HG03432 (cell line): ENCODE results near the gene PYDC1.
A peak's percentile ranks its signal among the peaks of the same experiment; 100 is the strongest.
"Not testable (repeated sequence)": the region's sequence is repeated elsewhere in the genome, so short reads cannot be mapped to it uniquely, and the experiment has no call there.

ENCODE experiments used
- ATAC-seq: cut with Tn5 transposase; IDR thresholded peaks from one replicate; pipeline ENCODE4 v1.9.1; 2021; ENCODE audit warnings: mild to moderate bottlenecking, moderate library complexity; ENCODE audit not compliant: unreplicated experiment

The PYDC1 gene

DNA sequence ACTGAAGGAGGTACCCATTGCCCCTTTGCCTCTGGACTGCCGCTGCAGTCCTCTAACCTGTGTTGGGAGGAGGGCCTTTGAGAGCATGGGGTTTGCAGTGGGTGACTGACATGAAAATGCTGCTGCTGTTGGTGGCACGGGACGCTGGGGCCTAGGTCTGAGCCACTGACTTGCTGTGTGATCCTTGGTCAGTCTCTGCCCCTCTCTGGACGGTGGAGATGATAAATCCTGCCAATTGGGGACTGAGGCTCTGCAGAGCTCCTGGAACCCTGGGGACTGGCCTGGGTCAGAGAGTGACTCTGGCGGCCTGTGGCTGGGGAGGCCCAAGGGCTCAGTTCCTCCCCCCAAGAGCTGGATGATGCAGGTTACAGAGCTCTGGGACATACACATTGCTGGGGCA lies 6.1 kb upstream of the PYDC1 start:
- ATAC-seq = no peak

DNA sequence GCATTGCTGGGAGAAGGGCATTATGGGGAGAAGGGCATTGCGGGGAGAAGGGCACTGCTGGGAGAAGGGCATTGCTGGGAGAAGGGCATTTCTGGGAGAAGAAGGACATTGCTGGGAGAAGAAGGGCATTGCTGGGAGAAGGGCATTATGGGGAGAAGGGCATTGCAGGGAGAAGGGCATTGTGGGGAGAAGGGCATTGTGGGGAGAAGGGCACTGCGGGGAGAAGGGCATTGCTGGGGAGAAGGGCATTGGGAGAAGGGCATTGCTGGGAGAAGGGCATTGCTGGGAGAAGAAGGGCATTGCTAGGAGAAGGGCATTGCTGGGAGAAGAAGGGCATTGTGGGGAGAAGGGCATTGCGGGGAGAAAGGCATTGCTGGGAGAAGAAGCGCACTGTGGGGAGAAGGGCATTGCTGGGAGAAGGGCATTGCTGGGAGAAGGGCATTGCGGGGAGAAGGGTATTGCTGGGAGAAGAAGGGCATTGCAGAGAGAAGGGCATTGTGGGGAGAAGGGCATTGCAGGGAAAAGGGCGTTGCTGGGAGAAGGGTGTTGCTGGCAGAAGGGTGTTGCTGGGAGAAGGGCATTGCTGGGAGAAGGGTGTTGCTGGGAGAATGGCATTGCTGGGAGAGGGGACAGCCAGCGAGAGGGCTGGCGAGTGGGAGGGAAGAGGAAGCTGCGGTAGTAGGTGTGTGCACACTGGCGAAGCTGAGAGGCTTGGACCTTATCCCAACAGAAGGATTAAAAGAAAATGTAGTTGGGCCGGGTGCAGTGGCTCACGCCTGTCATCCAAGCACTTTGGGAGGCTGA lies 4.6 kb upstream of the PYDC1 start:
- ATAC-seq = no peak

DNA sequence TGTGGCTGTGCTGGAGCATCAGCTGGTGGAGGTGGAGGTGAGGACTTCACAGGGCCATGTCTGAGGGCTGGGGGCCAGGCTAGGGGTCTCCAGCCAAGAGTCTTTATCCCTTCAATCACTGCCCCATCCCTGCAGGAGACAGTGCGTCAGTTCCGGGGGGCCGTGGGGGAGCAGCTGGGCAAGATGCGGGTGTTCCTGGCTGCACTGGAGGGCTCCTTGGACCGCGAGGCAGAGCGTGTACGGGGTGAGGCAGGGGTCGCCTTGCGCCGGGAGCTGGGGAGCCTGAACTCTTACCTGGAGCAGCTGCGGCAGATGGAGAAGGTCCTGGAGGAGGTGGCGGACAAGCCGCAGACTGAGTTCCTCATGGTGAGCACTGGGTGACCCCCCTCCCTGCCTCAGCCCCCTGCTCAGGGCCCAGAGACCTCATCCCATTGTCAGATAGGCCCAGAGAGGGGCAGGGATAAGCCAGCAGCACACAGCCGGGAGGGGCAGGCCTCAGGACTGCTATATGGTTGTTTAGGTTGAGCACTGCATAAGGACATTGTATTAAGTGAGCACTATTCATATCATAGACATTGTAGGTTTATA lies 2.3 kb upstream of the PYDC1 start:
- ATAC-seq = no peak

DNA sequence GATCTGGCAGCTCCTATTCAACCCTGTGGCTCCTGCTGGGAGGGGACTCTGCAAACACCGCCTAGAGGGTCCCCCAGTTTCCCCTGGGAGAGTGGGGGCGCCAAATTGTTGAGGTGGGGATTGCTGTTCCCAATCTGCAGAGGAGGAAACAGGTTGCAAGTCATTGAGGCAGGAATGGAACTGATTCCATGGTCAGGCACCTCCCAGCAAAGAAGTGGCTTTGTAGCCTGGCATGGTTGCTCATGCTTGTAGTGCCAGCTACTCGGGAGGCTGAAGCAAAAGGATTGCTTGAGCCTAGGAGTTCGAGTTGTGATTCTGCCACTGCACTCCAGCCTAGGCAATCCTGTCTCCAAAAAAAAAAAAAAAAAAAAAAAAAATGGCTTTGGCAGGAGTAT lies 198 bp upstream of the PYDC1 start:
- no peak for ATAC-seq

DNA sequence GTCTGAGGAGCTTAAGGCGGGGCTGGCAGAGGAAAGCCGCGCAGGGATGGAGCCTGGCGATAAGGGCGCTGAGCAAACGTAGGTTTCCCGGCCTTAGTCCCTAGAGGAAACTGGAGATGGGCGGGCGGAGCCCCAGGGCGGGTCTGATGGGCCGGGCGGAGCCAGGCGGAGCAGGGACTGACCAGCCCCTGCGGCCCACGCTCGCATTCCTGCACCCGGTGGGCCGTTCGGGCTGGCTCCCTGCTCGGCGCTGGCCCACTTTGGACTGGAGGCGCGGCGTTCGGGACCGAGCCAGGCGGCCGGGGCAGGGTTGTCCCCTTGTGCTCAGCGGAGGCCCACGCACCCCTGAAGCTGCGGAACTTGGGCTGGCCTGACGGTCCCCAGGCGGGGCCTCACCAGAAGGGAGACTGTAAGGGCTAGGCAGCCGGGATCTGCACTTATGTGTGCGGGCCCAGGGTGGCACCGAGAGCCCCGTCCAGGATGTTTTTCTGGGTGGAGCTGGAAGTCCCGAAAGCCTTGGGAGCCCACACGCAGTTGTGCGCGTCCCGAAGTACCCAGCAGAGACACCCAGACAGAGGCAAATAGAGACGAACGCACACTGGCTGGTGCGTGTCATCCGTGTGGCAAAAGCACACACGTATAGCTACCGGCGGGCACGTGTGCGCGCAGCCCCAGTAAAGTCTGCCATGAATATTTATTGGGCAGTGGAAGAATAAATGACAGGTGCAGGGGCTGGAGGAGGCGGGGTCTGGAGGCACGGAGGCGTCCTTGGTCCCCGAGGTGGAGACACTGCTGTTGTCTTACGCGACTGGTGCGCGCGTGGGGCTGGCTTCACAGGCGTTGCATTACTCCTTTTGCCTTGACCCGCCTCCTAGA lies 1.4 kb downstream of the PYDC1 start:
- ATAC-seq = no peak

DNA sequence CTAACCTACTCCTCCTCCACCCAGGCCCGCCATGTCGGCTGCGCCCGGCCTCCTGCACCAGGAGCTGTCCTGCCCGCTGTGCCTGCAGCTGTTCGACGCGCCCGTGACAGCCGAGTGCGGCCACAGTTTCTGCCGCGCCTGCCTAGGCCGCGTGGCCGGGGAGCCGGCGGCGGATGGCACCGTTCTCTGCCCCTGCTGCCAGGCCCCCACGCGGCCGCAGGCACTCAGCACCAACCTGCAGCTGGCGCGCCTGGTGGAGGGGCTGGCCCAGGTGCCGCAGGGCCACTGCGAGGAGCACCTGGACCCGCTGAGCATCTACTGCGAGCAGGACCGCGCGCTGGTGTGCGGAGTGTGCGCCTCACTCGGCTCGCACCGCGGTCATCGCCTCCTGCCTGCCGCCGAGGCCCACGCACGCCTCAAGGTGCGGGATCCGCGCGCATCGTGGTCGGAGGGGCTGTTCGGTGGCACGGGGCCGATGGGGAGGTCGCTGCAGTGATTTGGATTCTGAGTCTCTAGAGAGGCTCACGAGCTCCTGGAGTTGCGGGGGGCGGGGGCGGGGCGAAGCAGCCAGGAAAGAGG lies 2.1 kb downstream of the PYDC1 start:
- no peak for ATAC-seq

DNA sequence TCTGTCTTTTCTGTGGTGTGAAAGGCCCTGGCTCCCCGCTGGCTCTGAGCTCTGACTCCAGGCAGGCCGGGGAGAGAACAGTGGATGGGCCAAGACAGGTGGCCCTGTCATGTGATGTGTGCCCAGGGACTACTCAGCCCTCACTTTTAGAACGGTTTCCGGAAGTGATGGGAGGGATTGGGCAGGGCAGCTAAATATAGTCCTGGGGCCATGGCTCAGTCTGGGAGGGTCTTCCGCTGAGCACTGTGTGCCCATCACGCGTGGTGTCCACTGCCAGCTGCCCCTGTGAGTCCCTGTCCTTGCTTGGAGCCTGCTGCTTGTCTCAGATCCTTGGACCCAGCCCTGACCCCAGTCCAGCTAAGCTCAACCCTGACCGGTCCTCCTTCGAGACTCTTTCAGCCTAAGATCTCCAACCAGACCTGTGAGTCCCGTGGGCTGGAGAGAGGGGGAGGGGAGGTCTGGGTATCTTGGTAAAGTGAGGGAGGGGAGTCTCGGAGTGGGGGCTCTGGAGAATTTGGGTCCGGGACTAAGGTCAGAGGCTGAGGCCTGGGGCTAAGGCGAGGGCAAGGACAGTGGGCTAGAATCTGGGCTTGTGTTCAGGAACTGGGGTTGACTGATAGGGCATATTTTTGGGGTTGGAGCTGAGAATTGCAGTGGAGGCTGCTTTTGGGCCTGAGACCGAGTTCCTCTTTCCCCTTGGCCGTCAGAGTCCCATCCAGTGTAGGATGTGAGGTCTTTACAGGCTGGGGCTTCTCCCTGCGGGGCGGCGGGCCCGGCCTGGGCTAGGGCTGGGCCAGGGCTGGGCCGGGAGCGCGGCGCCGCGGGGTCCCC lies 2.8 kb downstream of the PYDC1 start, which contains the start of gene TRIM72:
TRIM72 (plus strand) TSS at position 243 of the 831 bp plus-strand sequence. CDS start 620 bp downstream, outside the sequence.
- no peak for ATAC-seq

DNA sequence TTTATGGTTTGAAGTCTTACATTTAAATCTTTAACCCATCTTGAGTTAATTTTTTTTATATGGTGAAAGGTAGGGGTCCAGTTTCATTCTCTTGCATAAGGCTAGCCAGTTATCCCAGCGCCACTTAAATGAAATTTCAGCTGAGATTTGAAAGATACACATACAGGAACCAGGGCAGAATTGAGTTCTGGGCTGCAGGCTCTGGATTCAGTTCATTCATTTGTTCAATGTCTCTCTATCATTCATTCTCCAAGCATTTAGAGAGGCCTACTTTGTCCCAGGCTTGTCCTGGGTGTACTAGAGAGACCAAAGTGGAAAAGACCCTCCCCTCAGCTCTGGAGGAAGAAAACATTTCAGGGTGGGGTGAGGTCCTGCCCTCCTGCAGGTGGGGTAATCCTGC lies 3.6 kb downstream of the PYDC1 start:
- ATAC-seq = no peak

DNA sequence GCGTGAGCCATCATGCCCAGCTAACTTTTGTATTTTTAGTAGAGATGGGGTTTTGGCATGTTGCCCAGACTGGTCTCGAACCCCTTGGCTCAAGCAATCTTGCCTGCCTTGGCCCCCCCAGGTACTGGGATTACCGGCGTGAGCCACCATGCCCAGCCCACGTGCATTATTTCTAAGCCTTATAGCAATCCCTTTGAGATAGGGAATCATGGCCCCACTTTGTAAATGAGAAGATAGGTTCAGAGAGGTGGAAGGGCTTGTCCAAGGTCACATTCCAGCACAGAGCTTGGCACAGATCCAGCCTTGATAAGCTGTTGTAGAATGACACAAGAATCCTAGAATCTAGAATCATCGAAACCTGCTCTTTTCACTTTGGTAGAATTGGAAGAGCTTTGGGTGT lies 10.2 kb downstream of the PYDC1 start:
- ATAC-seq = no peak

DNA sequence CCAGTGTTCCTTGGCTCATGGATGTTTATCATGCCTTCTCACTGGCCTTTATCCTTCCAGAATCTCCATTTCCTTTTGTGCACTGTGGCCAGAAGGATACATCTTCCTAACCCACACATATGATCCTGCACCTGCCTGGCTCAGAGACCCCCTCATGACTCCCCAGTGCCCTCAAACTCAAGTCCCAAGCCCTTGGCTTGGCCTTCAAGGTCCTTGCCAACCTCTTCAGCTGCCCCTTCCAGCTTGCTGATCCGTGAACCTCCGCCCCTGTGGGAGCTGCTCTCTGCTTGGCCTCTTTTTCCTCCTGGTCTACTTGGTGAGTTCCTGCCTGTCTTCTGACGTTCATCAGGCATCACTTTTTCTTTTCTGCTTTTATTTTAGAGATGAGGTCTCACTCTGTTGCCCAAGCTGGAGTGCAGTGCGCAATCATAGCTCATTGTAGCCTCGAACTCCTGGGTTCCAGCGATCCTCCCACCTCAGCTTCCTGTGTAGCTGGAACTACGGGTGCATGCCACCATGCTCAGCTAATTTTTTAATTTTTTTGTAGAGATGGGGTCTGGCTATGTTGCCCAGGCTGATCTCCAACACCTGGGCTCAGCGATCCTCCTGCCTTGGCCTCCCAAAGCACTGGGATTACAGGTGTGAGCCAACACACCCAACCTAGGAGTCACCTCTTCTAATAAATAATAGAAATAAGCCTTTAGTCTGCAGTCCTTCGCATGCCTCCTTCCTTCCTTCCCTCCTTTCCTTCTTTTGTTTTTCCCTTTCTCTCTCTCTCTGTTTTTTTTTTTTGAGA lies 11.9 kb downstream of the PYDC1 start:
- no peak for ATAC-seq

DNA sequence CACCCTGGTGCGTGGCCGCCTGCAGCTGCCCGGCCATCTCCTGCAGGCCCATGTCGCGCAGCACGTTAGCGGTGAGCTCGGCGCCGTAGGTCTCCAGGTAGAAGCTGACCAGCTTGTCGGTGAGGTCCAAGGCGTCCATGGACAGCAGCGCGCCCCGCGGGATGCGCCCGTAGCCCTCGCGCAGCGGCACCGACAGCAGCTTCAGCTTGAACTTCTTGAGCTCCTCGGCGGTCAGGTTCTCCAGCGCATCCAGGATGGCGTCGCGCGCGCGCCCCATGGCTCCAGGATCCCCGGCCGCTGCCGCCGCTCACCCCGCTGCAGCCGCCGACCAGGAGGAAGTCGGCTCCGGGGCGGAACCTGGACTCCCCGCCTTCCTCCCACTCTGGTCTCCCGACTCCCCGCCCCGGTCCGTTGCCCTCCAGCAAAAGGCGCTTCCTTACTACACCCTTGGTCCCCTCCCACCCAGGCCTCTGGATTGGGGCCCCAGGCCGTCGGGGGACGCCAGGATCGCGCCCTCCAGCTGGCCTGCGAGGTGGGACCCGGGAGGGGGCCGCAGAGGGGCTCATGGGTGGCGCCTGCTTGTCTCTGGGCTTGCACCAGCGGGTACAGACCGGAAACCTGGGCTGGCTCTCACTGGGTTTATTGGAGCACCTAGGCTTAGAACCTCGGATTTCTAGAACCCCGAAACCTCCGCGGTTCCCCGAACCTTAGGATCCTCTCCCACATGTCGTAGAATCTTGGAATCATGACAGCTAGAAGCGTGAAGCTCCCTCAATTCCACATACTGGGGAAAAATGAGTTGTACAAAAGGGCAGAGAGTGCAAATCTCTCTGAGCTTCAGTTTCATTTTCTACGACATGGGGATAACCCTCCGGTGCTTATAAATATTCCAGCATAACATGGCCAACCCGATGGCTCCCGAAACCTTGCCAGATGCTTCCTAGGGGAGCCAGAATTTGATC lies 14.2 kb downstream of the PYDC1 start, which contains the start of gene PYCARD:
PYCARD (minus strand) TSS at position 347 of the 962 bp plus-strand sequence; CDS start at position 277, 70 bp downstream.
- ATAC-seq = peak; percentile 47

DNA sequence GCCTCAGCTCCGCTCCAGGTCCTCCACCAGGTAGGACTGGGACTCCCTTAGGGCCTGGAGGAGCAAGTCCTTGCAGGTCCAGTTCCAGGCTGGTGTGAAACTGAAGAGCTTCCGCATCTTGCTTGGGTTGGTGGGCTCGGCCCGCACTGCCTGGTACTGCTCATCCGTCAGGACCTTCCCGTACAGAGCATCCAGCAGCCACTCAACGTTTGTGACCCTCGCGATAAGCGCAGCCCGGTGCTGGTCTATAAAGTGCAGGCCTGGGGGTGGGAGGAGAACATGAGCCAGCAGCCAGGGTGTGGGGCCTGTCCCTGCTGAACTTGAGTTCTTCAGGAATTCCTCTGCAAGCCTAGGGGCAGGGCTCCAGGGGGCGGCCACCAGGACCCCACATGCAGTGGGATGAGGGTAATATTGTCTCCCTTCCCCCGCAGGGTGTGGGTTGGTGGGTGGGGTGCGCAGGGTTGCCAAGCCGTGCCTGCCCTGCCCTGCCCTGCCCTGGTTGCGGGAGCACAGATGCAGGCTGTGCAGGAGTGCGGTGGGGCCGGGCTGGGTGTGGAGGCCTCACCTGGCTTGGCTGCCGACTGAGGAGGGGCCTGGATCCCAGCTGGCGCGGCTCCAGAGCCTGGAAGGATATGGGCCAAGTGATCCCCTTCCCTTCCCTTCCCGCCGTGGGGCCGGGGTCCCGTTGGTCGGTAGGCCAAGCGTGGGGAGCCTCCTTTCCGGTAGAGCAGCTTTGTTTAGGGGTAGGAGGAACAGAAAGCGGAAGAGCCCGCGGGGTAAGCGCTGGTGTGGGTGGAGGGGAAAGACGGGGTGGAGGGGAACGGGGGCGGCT lies 15.1 kb downstream of the PYDC1 start:
- ATAC-seq = peak; percentile 61

DNA sequence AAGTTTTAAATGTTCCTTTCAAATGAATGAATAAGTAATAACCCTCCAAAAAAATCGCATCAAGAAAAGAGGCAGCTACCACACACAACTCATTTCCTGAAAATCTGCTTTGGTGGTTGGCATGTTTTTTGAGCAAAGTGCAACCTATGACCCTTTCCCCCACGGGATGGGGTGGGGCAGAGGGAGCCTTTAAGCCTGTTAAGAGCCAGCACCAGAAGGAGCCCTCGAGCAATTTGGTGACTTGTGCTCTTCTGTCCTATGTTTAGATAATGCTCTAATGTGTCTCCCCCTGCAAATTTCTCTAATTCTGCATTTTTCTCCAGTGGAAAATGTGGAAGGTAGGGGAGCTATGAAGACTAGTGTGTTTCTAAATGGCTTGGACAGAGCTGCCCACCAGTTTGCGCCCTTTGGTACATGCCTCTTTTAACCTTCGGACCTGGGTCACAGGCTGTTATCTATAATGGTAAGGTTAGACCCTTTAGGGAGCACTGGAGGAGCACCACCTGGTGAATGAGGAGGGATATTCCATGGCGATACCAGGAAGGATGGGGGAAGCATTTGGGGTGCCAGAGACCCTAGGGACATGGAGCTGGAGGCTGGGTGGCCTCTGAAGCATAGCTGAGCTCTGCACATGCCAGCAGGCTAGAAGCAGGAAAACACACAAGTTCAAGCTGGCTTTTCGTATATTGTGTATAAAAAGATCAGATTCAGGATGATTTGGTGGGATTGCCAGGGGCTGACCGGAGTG lies 15.9 kb downstream of the PYDC1 start:
- ATAC-seq = no peak

DNA sequence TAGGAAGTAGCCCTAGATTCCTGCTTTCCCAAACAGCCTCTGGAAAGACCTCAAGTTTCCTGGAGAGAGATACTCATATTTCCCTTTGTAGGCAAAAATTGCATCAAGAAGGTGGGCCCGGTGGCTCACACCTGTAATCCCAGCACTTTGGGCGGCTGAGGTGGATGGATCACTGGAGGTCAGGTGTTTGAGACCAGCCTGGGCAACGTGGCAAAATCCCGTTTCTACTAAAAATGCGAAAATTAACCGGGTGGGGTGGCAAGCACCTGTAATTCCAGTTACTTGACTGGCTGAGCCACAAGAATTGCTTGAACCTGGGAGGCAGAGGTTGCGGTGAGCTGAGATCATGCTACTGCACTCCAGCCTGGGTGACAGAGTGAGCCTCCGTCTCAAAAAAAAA lies 16.8 kb downstream of the PYDC1 start:
- not testable (repeated sequence) for ATAC-seq

DNA sequence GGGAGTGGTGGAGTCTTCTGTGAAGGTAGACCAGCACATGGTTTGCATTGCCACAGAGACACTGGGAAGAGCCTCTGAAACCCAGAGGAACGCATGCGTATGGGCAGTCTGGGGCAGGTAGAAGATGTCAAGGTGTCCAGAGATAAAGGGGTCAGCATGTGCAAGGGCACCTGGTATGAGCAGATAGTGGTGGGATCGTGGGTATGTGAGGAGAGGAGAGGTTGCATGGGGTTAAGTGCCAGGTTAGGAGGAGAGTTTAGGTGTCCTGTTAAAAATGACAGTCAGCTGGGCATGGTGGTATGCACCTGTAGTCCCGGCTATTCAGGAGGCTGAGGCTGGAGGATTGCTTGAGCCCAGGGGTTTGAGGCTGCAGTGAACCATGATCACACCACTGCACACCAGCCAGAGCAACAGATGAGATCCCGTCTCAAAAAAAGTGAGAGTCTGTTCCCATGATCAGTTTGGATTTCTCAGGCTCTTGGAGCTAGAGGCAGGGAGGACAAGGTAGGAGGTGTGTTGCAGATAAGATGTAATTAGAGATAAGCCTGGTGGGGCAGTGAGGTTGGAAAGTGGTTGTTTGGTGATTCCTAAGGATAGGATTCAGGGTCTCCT lies 17.4 kb downstream of the PYDC1 start:
- ATAC-seq = no peak

DNA sequence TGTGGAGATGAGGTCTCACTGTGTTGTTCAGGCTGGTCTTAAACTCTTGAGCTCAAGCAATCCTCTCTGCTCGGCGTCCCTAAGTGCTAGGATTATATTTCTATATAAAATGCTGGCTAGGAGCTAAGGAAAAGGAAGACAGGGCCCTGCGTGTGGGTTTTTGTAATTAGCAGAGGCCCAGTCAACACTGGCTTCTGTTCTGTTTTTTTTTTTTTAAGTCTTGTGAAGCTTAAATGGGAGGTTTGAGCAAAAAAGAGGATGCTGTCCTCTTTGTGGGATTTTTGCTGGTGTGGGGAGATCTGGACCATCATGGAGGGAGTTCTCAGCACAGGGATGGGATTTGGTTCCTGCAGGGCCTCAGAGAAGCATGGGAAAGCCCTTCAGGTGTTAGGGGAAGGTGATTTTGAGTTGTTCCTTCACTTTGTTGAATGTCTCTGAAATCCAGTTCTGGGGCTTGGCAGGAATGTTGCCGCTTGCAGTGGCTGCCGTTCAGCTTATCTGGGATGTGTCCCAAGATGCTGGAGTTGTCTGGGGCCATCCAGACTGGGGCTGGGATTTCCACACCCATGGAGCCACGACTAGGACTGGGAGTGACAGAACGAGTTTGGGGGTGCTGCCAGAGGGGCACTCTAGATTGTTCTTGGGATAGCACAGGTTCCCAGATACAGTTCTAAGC lies 18.6 kb downstream of the PYDC1 start:
- ATAC-seq = no peak
